ENCODE results near the gene BGN.

Gene BGN

DNA sequence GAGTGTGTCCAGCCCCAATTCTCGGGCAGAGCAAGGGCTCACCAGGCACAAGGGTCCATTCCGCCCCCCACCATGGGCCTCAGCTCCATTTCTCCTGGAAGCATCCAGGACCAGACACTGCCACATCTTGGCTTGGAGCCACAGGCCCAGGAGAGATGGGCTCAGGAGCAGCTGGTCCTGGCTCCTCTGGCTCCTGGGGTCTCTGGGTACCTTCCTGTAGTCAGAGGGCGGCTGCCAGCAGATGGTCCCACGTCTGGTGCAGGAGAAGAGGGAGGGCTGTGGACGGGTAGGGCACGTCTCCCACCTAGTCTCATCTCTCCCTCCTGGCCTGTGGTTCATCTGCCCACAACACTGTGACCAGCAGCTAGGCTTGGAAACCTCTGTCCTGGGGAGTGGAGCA, 30.7 kb downstream of the BGN start:
- no peak for DNase-seq (ENCODE audit: low read depth in 4 of 4, low spot score in 1 of 4)

DNA sequence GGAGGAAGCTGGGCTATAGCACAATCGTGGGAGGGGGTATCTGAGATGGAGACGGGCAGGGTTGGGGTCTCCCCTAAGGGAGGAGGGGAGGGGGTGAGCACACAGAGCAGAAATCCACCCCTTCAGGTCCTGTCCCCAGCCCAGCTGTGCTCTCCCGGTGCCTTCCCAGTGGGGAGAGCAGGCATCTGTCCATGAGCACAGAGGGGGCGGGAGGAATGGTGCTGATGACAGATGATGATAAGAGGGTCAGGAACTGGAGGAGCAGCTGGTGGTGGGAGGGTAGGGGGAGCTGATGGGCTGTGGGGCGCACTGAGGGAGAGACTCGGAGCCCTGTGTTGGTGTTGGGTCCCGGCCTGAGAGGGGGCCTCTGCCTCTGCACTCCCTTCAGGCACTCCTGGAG, 31.3 kb downstream of the BGN start:
- no peak for DNase-seq (ENCODE audit: low read depth in 4 of 4, low spot score in 1 of 4)

GRCh38 chrX:153526801-153527200, 32.0 kb downstream of the BGN start:
- no peak for DNase-seq (ENCODE audit: low read depth in 4 of 4, low spot score in 1 of 4)

DNA sequence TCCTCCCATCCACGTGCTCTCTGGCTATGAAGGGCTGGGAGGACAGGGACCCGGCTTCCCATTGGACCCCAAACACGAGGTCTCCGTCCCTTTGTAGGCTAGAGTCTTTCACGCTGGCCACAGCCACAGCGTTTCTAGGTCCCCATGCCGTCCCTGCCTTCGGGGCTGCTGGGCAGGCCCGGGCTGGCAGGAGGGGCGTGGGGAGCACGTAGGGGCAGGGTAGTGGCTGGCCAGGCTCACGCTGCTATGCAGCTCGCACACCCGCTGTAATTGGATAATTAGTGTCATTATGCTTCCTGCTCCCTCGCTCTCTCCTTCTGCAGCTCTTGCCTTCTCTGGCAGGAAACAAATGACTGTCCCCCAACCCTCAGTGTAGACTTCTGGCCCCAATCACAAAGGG, 32.4 kb downstream of the BGN start:
- DNase-seq (ENCODE audit: low read depth in 4 of 4, low spot score in 1 of 4): no peak

DNA sequence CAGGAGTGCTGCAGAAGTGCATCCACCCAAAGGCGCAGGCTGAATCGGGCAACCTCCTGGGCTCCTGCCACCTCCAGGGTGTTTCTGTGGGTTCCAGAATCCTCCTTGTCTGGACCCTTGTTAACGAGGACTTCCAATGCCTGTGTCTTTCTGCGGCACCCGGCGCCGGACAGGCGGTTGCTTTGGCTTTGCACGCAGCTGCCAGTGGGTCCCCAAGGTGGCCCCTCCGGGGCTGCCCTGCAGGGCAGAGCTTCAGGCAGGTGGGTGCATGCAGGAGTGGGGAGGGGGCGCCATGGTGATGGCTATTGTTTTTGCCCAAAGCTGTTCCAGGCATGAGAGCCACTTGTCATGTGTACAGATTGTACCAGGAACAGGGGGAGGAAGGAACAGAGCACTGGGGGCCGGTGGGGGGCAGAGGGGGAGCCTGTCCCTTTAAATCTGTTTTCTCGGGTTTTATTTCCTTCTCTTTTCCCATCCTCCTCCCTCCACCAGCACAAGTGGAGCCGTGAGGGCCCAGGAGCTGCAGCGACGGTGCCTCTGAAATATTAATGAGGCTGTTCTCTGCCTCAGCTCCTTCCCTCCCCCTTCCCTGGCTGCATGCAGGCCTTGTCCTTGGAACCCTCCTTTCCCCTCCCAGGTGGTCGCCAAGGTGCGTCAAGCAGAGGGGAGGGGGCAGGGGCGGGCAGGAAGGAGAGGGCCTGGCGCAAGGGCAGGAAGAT, 35.8 kb downstream of the BGN start:
- DNase-seq (ENCODE audit: low read depth in 4 of 4, low spot score in 1 of 4): no peak

GRCh38 chrX:153533091-153533490, 38.3 kb downstream of the BGN start:
- no peak for DNase-seq (ENCODE audit: low read depth in 4 of 4, low spot score in 1 of 4)

GRCh38 chrX:153537080-153537479, 42.3 kb downstream of the BGN start:
- no peak for DNase-seq (ENCODE audit: low read depth in 4 of 4, low spot score in 1 of 4)

GRCh38 chrX:153537526-153538295, 42.9 kb downstream of the BGN start:
- no peak for DNase-seq (ENCODE audit: low read depth in 4 of 4, low spot score in 1 of 4)

DNA sequence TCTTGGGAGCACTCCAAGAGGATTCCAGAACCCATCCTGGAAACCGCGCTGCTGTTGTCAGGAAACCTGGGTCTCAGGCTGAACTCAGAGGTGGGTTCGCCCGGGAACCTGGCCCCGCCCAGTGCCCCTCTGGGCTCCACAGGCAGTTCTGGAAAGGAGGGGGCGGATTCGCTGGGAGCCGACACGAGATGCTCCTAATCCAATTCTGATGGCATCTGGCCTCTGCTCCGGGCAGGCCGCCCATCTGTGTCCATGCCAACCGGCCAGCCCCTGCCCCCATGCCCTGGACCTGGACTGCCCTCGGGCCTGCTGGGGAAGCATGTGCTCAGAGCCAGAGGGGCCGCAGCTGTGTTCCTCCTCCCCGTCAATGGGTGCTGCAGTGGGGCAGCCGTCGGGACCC, 43.6 kb downstream of the BGN start:
- DNase-seq (ENCODE audit: low read depth in 4 of 4, low spot score in 1 of 4): no peak

DNA sequence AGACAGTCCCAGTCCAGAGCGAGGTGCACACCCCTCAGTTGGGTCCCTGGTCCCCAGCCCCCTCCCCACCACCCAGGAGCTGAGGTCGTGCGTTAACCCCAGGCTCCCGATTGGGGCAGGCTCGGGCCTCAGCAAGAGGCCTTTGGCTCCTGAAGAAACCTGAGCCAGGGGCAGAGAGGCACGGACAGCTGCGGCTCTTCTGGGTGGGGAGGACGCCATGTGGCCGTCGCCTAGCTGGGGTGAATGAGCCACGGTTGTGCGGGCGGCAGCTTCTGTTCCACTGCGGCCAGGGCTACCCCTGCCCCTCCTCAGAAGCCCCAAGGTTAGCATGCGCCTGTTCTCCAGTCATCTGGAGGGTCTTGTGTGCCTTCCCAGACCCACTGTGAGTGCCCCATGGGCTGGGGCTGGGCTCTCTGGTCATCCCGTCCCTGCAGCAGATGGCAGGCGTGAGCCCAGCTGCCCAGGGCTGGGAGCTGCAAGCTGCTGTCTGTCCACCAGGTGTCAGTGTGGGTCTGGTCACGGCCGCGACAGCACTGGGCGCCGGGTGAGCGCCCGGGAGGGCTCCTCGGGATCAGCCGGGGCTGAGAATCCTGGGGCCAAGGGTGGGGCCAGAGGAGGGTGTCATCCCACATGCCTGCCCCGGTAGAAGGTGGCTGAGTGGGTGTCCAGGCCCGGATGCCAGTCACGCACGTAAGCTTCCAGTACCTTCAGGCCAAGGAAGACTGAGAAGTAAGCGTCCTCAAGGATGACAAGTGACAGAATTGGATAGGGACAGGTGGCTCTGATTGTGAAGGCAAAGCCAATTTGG, 44.6 kb downstream of the BGN start:
- peak; percentile 4 to 55 (median 34) for DNase-seq (ENCODE audit: low read depth in 4 of 4, low spot score in 1 of 4)

DNA sequence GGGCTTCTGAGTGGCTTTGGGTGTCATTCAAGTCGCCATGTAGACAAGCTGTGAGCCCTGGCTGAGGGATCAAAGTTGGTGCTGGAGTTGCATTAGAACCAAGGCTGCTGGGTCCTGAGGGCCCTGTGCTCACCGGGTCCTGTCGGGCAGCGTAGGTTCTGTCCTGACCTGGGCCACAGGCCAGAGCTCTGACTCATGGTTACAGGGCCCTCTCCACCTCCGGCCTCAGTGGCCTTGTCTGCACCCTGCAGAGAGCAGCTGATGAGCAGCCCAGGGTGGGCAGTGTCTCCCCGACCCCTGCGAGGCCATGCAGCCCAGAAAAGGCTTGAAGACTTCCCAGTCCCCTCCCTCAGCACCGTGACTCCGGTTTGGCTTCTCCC, 45.2 kb downstream of the BGN start:
- DNase-seq (ENCODE audit: low read depth in 4 of 4, low spot score in 1 of 4): no peak

- DNase-seq (ENCODE audit: low read depth in 4 of 4, low spot score in 1 of 4): no peak
These were observed 49.9 kb downstream of the BGN start for GRCh38 chrX:153544727-153545126.

DNA sequence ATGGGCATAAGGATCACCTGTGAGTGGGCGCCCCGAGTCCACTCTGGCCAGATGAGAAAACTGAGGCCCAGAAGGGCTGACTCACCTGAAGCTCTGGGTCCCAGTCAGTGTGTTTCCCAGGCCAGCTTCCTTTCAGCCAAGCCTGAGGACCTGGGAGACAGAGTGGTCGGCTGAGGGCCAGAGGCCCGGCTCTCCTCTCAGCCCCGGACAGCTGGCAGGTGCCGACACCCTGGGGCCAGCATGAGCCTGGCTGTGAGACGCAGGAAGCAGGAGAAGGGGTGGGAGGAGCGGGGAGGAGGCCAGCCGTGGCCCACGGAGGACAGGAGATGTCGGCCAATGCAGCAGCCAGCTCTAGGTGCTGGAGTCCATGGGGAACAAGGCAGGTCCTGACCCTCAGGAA, 51.6 kb downstream of the BGN start:
- DNase-seq (ENCODE audit: low read depth in 4 of 4, low spot score in 1 of 4): no peak

DNA sequence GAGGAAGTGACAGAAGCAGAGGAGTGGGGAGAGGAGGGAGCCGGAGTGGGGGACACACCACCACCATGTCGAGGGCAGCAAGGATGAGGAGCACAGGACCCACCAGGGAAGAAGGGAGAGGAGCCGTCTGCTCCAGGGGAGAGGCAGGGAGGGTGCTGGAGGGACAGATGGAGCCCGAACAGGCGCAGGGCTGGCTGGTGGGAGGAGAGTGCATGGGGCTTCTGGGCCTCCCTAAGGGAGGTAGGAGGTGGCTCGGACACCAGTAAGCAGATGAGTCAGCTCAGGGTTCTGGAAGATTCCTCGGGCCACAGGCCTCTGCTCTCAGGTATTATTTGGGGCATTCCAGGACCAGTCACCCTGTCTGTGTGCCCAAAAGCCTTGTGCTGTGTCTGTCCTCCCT, 52.4 kb downstream of the BGN start:
- DNase-seq (ENCODE audit: low read depth in 4 of 4, low spot score in 1 of 4): no peak

GRCh38 chrX:153549231-153549630, 54.5 kb downstream of the BGN start:
- no peak for DNase-seq (ENCODE audit: low read depth in 4 of 4, low spot score in 1 of 4)

DNA sequence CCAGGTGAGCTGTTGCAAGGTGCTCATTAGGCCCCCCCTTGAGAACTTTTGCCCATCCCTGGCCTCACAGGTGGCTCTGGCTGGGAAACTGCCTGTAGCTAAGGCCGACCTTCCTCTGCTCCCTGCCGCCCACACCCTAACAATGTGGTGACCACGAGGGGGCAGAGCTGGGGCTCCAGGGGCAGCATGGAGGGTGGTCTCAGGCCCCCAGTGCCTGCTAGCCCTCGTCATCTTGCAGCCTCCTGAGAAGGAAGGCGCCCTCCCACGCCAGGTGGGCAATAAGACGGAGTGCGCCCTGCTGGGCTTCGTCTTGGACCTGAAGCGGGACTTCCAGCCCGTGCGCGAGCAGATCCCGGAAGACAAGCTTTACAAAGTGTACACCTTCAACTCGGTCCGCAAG, 55.0 kb downstream of the BGN start:
- no peak for DNase-seq (ENCODE audit: low read depth in 4 of 4, low spot score in 1 of 4)

DNA sequence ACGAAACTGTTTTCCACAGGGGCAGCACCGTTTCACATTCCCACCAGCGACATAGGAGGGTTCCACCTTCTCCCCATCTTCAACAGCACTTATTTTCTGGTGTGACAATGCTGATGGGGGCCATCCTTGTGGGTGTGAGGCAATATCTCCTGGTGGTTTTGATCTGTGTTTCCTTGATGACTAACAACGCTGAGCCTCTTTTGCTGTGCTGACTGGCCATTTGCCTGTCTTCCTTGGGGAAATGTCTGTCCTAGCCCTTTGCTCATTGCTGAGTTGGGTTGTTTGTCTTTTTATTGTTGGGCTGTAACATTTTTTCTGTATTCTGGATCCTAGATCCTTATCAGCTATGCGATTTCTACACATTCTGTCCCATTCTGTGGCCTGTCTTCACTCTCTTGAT, 56.4 kb downstream of the BGN start:
- no peak for DNase-seq (ENCODE audit: low read depth in 4 of 4, low spot score in 1 of 4)

DNA sequence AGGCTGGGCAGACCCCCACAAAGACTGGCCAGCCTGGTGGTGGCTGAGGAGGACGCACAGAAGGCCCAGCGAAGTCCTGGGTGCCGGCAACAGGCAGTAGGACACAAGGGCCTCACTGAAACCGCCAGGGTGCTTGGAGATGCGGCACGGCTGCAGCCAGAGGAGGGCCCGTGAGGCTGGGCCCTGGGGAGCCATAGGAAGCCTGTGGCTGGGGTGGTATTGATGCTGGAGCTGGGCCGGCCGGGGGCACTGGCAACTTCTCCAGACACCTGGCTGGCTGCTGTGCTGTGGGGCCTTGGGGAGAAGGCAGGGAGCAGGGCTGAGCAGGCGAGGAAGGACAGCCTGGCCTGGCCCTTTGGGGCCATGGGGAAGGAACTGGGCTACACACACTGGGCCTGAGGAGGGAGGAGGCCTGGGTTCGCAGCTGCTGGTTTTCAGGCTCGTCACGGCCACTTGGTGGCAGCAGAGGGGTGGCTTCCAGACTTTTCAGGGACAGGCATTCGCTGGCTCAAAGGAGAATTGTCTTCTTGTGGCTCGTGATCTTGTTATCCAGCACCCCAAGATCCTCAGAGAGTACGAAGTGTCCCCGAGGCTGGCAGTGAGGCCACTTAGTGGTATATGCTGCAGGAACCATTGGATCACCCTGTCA, 59.9 kb downstream of the BGN start:
- peak; percentile 25 to 44 (median 40) for DNase-seq (ENCODE audit: low read depth in 4 of 4, low spot score in 1 of 4)

DNA sequence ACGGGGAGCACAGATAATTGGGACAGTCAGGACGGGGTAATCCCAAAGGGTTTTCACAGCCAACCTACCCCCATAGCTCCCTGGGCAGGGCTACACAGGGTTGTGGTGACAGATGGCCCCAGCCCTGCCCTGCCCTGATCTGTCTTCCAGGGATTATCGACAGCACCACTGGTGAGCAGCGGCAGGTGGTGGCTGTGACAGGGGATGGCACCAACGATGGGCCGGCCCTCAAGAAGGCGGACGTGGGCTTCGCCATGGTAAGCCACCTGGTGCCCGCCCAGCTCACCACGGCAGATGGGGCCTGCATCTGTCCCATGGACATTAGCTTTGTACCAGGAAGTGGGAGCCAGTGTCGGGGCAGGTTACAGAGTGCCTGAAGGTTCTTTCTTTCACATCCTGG, 62.0 kb downstream of the BGN start:
- DNase-seq (ENCODE audit: low read depth in 4 of 4, low spot score in 1 of 4): no peak

GRCh38 chrX:153557618-153558355, 63.0 kb downstream of the BGN start:
- no peak for DNase-seq (ENCODE audit: low read depth in 4 of 4, low spot score in 1 of 4)
